Measurements from ENCODE around the gene NFE2L1. TPM values are rescaled to one million over a fixed set of nuclear protein-coding genes. Genes with fewer than 3 reads are reported as not detected.
"Not testable (repeated sequence)": the region's sequence is repeated elsewhere in the genome, so short reads cannot be mapped to it uniquely, and the experiment has no call there.

NFE2L1 gene, protein sequence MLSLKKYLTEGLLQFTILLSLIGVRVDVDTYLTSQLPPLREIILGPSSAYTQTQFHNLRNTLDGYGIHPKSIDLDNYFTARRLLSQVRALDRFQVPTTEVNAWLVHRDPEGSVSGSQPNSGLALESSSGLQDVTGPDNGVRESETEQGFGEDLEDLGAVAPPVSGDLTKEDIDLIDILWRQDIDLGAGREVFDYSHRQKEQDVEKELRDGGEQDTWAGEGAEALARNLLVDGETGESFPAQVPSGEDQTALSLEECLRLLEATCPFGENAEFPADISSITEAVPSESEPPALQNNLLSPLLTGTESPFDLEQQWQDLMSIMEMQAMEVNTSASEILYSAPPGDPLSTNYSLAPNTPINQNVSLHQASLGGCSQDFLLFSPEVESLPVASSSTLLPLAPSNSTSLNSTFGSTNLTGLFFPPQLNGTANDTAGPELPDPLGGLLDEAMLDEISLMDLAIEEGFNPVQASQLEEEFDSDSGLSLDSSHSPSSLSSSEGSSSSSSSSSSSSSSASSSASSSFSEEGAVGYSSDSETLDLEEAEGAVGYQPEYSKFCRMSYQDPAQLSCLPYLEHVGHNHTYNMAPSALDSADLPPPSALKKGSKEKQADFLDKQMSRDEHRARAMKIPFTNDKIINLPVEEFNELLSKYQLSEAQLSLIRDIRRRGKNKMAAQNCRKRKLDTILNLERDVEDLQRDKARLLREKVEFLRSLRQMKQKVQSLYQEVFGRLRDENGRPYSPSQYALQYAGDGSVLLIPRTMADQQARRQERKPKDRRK
- 506 TPM for polyA plus RNA-seq (2012; ENCODE audit: insufficient read depth, insufficient read length, low read depth)

DNA sequence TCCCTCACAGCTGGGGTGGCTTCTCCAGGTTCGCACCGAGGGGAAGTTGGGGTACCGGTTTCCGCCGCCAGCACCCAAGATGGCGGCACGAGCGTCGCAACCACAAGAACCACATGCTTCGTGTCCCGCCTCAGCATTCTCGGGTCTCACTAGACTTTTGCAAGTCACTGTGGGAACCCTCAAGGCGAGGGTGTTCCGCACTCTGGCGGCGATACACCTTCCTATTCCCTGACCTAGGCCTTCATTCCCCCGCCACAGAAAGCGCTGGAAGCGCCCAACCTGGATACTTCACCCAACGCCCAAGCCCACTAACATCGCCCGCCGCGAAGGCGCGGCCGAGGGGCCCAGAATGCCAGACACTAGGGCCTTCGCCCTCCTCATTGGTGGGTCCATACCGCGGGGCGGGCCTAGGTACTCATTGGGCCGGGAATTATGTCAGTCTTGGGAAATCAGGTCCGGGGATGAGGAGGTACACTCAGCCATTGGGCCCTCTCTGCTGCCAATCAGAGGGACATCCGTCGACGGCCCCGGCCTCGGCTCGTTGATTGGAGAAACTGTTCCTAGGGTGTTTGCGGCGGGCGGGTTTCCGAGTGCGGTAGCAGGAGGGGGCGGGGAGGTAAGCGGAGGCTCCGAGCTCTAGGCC lies at the start of gene NFE2L1:
NFE2L1 (plus strand) TSS at position 619 of the 643 bp plus-strand sequence. CDS start 2,760 bp downstream, outside the sequence.
- H3K4me1 ChIP-seq, result peaks cover 14% of the 10 kb centered on the region
- TF ChIP-seq, protein P1, sequence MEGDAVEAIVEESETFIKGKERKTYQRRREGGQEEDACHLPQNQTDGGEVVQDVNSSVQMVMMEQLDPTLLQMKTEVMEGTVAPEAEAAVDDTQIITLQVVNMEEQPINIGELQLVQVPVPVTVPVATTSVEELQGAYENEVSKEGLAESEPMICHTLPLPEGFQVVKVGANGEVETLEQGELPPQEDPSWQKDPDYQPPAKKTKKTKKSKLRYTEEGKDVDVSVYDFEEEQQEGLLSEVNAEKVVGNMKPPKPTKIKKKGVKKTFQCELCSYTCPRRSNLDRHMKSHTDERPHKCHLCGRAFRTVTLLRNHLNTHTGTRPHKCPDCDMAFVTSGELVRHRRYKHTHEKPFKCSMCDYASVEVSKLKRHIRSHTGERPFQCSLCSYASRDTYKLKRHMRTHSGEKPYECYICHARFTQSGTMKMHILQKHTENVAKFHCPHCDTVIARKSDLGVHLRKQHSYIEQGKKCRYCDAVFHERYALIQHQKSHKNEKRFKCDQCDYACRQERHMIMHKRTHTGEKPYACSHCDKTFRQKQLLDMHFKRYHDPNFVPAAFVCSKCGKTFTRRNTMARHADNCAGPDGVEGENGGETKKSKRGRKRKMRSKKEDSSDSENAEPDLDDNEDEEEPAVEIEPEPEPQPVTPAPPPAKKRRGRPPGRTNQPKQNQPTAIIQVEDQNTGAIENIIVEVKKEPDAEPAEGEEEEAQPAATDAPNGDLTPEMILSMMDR (IDR thresholded peaks at IDR 0.05; ENCODE audit: low read depth, low read length), result no peak
- H3K27me3 ChIP-seq, result no peaks in the 10 kb centered on the region
- H3K36me3 ChIP-seq, result peaks cover 22% of the 10 kb centered on the region
- no peaks in the 10 kb centered on the region for H3K9me3 ChIP-seq
- DNase-seq, result peak; percentile 99
- peak within 1 kb of the TSS; percentile 85 for H3K4me3 ChIP-seq (ENCODE audit: low read depth, low read length)

DNA sequence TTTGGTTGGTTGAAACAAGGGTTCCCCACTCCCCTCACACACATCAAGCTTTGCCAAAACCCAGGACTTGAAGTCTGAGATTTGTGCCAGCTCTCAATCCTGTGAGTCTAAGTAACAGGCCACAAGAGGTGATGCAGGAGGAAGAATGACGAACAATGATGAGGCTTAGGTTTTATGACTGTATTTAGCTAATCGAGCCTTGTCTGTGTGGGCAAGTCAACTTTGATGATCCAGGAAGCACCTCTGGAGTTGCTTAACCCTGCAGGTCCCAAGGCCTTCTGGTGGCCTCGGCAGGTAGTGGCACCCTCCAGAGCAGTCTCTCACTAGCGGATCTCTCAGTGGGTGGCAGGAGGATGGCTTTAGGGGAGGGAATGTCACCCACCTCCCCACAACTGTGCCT lies 48.6 kb upstream of the NFE2L1 start:
- H3K9me3 ChIP-seq, result no peaks in the 10 kb centered on the region
- H3K4me1 ChIP-seq, result peaks cover 70% of the 10 kb centered on the region
- TF ChIP-seq, protein P1 (IDR thresholded peaks at IDR 0.05; ENCODE audit: low read depth, low read length), result no peak

DNA sequence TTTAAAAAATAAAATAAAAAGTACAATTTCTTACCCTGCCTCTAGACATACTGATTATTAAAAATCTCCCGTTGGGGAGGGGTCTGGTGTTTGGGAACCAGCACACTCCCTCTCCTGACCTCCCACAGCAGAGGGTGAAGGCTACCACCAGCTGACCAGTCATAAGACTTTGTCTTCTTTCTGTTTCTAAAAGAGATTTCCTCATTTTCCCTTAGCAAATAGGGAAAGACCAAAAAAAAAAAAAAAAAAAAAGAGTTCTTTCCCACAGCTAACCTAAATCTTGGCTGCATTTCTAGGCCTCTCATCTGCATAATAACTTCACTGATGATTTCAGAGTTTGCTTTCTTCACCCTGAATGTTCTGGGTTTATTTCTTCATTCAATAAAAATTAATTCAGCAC lies 47.0 kb upstream of the NFE2L1 start:
- peaks cover 66% of the 10 kb centered on the region for H3K4me1 ChIP-seq

More for the DNA sequence above, 48.6 kb upstream of the NFE2L1 start:
- Histone ChIP-seq H3K27me3 (no peaks in the 10 kb centered on the region), H3K4me3 (ENCODE audit: low read depth, low read length) (no peak overlapping the region), H3K36me3 (no peaks in the 10 kb centered on the region)
- DNase-seq, result no peak

DNA sequence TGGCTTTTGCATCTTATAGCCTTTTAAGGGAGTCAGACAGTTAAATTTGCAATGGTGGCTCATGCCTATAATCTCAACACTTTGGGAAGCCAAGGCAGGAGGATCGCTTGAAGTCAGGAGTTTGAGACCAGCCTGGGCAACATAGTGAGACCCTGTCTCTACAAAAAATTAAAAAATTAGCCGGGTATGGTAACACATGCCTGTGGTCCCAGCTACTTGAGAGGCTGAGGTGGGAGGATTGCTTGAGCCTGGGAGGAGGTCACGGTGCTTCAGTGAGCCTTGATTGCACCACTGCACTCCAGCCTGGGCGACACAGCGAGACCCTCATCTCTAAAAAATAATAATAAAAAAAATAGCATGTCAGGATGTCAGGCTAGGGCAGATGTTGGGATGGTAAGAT lies 46.5 kb upstream of the NFE2L1 start:
- H3K4me3 ChIP-seq (ENCODE audit: low read depth, low read length); H3K36me3 ChIP-seq; DNase-seq; H3K9me3 ChIP-seq; H3K27me3 ChIP-seq: not testable (repeated sequence)
- H3K4me1 ChIP-seq, result peaks cover 63% of the 10 kb centered on the region

More for the DNA sequence above, 47.0 kb upstream of the NFE2L1 start:
- Histone ChIP-seq H3K4me3 (ENCODE audit: low read depth, low read length) (no peak overlapping the region), H3K9me3 (no peaks in the 10 kb centered on the region), H3K27me3 (no peaks in the 10 kb centered on the region), H3K36me3 (no peaks in the 10 kb centered on the region)
- TF ChIP-seq, protein P1 (IDR thresholded peaks at IDR 0.05; ENCODE audit: low read depth, low read length), result no peak
- DNase-seq, result no peak

DNA sequence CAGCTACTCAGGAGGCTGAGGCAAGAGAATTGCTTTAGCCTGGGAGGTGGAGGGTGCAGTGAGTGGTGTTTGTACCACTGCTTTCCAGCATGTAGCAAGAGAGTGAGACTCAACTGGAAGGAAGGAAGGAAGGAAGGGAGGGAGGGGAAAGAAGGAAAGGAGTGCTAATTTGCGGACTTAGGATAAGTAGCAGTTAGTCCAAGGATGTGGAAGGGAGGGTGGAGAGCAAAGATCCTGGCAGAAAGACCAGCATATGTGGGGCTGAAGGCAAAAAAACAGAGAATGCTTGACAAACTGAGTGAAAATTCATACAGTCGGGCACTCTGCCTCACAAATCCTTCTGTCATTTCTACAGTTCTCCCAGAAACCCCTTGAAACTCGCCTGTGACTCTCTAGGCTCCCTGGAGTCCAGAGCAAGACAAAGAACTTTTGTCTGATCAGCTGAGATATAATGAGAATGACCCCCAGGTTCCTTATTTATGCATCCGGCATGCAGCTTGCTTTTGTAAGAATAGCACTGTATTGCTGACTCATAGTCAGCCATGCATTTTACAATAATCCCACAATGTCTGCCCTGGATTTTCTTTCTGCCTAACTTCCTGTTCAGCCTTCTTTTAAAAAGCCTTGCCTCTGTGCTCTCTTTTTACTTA lies 45.8 kb upstream of the NFE2L1 start:
- H3K27me3 ChIP-seq, result no peaks in the 10 kb centered on the region
- H3K9me3 ChIP-seq, result no peaks in the 10 kb centered on the region
- H3K4me1 ChIP-seq, result peaks cover 59% of the 10 kb centered on the region
- TF ChIP-seq, protein P1 (IDR thresholded peaks at IDR 0.05; ENCODE audit: low read depth, low read length), result no peak
- peak; percentile 43 for DNase-seq
- H3K4me3 ChIP-seq (ENCODE audit: low read depth, low read length), result peak overlapping the region; percentile 10
- H3K36me3 ChIP-seq, result no peaks in the 10 kb centered on the region

DNA sequence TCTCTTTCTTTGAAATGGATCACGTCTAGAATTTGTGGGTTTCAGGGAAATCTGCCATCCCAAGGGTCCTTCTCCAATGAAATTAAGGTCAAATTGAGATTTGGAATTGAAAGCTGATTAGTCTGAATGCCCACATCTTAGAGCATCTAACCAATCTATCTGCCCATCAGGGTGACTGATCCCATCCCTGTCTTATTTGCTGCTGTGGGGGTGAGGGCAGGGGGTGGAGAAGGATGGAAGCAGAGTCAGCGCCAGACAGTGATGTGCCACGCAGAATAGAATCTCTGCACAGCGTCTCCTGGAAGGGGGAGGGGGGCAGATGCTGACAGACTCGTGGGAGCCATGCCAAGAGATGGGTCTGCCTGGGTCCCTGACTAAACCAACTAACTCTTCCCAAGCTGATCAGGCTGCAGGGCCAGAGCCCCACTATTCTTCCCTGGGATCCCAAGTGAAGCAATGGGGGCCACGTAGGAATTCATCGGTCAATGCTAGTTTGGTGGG lies 45.2 kb upstream of the NFE2L1 start:
- no peaks in the 10 kb centered on the region for H3K9me3 ChIP-seq
- H3K4me1 ChIP-seq, result peaks cover 53% of the 10 kb centered on the region
- no peaks in the 10 kb centered on the region for H3K36me3 ChIP-seq
- DNase-seq, result peak; percentile 96
- TF ChIP-seq, protein P1 (IDR thresholded peaks at IDR 0.05; ENCODE audit: low read depth, low read length), result no peak
- H3K27me3 ChIP-seq, result no peaks in the 10 kb centered on the region
- peak overlapping the region; percentile 10; the same call in 1 of the 2 replicates for H3K4me3 ChIP-seq (ENCODE audit: low read depth, low read length)
